Endodermal cell (in vitro differentiated cells): Measurements from ENCODE around the gene DUSP11. TPM values are rescaled to one million over a fixed set of nuclear protein-coding genes. Genes with fewer than 3 reads are reported as not detected.

ENCODE experiments used
- DNase-seq: peaks from one replicate; pipeline ENCODE4 v3.0.0-alpha.2; 2017
- H3K27ac ChIP-seq: 2 replicates; pipeline ENCODE4 v1.5.1; 2013; ENCODE audit warnings: mild to moderate bottlenecking, low read depth, low read length, moderate library complexity
- H3K27me3 ChIP-seq: 2 replicates; pipeline ENCODE4 v1.6.1; 2013; ENCODE audit warnings: mild to moderate bottlenecking, low read length, moderate library complexity; ENCODE audit not compliant: insufficient read depth, control insufficient read depth, poor library complexity, severe bottlenecking
- H3K36me3 ChIP-seq: 2 replicates; pipeline ENCODE4 v1.7.0; 2013; ENCODE audit warnings: mild to moderate bottlenecking, low read length, moderate library complexity; ENCODE audit not compliant: control insufficient read depth, insufficient read depth
- H3K4me1 ChIP-seq: one replicate; pipeline ENCODE4 v1.7.0; 2013; ENCODE audit warnings: low read length; ENCODE audit not compliant: control insufficient read depth, insufficient read depth
- H3K4me3 ChIP-seq: 2 replicates; pipeline ENCODE4 v1.5.1; 2013; ENCODE audit warnings: mild to moderate bottlenecking, low read length, moderate library complexity
- H3K9ac ChIP-seq: 2 replicates; pipeline ENCODE4 v1.6.1; 2013; ENCODE audit warnings: mild to moderate bottlenecking, low read length, moderate library complexity; ENCODE audit not compliant: poor library complexity, severe bottlenecking; ENCODE audit errors: extremely low read depth
- H3K9me3 ChIP-seq: 2 replicates; pipeline ENCODE4 v1.6.1; 2013; ENCODE audit warnings: mild to moderate bottlenecking, low read length, moderate library complexity; ENCODE audit not compliant: control insufficient read depth
- H3K27ac Mint-ChIP-seq: 2 replicates; pipeline ENCODE4 v1.8.0; 2020; ENCODE audit warnings: mixed read lengths
- H3K27me3 Mint-ChIP-seq: 2 replicates; pipeline ENCODE4 v1.8.0; 2021; ENCODE audit warnings: mild to moderate bottlenecking, mixed read lengths; ENCODE audit not compliant: insufficient read depth
- H3K36me3 Mint-ChIP-seq: 2 replicates; pipeline ENCODE4 v1.8.0; 2020; ENCODE audit warnings: low read depth, mixed read lengths
- H3K4me1 Mint-ChIP-seq: 2 replicates; pipeline ENCODE4 v1.8.0; 2020; ENCODE audit warnings: mixed read lengths
- H3K4me3 Mint-ChIP-seq: 2 replicates; pipeline ENCODE4 v1.8.0; 2020; ENCODE audit warnings: mild to moderate bottlenecking, moderate library complexity, mixed read lengths
- H3K9me3 Mint-ChIP-seq: 2 replicates; pipeline ENCODE4 v1.8.0; 2020; ENCODE audit warnings: mild to moderate bottlenecking, mixed read lengths
- CTCF ChIP-seq: fragments of 200-600 bp; sonication (generic); conservative IDR thresholded peaks from 2 replicates; pipeline ENCODE4 v1.5.0; 2021; ENCODE audit warnings: antibody characterized with exemption, mild to moderate bottlenecking
- WGBS, 2 experiments: methylation state at CpG; one replicate each; pipeline versions ENCODE4 v1.1.5 to v1.1.7; 2013; ENCODE audit warnings: missing lambda C conversion rate in 2 of 2, mixed read lengths in 1 of 2; ENCODE audit not compliant: insufficient coverage in 1 of 2, insufficient read length in 1 of 2; 5-methylcytosine and 5-hydroxymethylcytosine counted together
- total RNA-seq, 2 donors: library from RNA; stranded (reverse); fragmentation: NEBNext Ultra II Directional in 1 of 2; extraction: Animal tissue kit (Norgen Biotek cat#: 25700) in 1 of 2; gene quantifications; 2 replicates in 1 of 2; 3 replicates in 1 of 2; pipeline ENCODE4 v1.2.1, GENCODE V29; 2021

DUSP11 gene
- total RNA-seq, 2 donors from 2014 or later: 18.8 to 23.0 TPM

GRCh38 chr2:73776869-73777519 lies 2.9 kb downstream of the DUSP11 start:
- Histone ChIP-seq H3K9ac (no peak overlapping the region), H3K9me3 (no peaks in the 10 kb centered on the region), H3K4me1 (no peaks in the 10 kb centered on the region), H3K36me3 (peaks cover 44% of the 10 kb centered on the region), H3K27me3 (no peaks in the 10 kb centered on the region), H3K27ac (no peak overlapping the region), H3K4me3 (no peak overlapping the region)
- no peaks in the 10 kb centered on the region for H3K27me3 Mint-ChIP-seq
- H3K9me3 Mint-ChIP-seq: no peaks in the 10 kb centered on the region
- H3K27ac Mint-ChIP-seq: peak overlapping the region; percentile 52
- no peak overlapping the region for H3K4me3 Mint-ChIP-seq
- 95 to 98% methylated on average over 6 to 8 of the region's 8 CpGs for WGBS, 2 experiments
- H3K4me1 Mint-ChIP-seq: peaks cover 5% of the 10 kb centered on the region
- TF ChIP-seq CTCF: no peak
- DNase-seq: no peak
- peaks cover 42% of the 10 kb centered on the region for H3K36me3 Mint-ChIP-seq

GRCh38 chr2:73776381-73776780 lies 3.5 kb downstream of the DUSP11 start:
- 100% methylated on average over 3 of the region's 4 CpGs; no CpG with 5 or more reads in 1 of the 2 experiments for WGBS, 2 experiments
- peaks cover 45% of the 10 kb centered on the region for H3K36me3 Mint-ChIP-seq
- no peaks in the 10 kb centered on the region for H3K9me3 ChIP-seq
- peaks cover 44% of the 10 kb centered on the region for H3K36me3 ChIP-seq
- no peaks in the 10 kb centered on the region for H3K27me3 ChIP-seq
- no peaks in the 10 kb centered on the region for H3K4me1 ChIP-seq
- no peaks in the 10 kb centered on the region for H3K9me3 Mint-ChIP-seq
- H3K4me3 ChIP-seq: no peak overlapping the region
- DNase-seq: no peak
- peaks cover 5% of the 10 kb centered on the region for H3K4me1 Mint-ChIP-seq
- H3K9ac ChIP-seq: no peak overlapping the region
- no peak overlapping the region for H3K27ac Mint-ChIP-seq
- no peak overlapping the region for H3K27ac ChIP-seq
- no peak for TF ChIP-seq CTCF
- H3K27me3 Mint-ChIP-seq: no peaks in the 10 kb centered on the region
- H3K4me3 Mint-ChIP-seq: no peak overlapping the region

GRCh38 chr2:73772819-73773218 lies 7.1 kb downstream of the DUSP11 start:
- Mint-ChIP-seq H3K27ac (no peak overlapping the region), H3K4me3 (no peak overlapping the region), H3K36me3 (peaks cover 70% of the 10 kb centered on the region), H3K4me1 (no peaks in the 10 kb centered on the region), H3K27me3 (no peaks in the 10 kb centered on the region), H3K9me3 (no peaks in the 10 kb centered on the region)
- no peaks in the 10 kb centered on the region for H3K9me3 ChIP-seq
- DNase-seq: no peak
- no peak overlapping the region for H3K27ac ChIP-seq
- no peak overlapping the region for H3K9ac ChIP-seq
- H3K4me3 ChIP-seq: no peak overlapping the region
- H3K27me3 ChIP-seq: no peaks in the 10 kb centered on the region
- no peak for TF ChIP-seq CTCF
- H3K4me1 ChIP-seq: no peaks in the 10 kb centered on the region
- peaks cover 70% of the 10 kb centered on the region for H3K36me3 ChIP-seq
